Measurements from ENCODE around the gene LRIG2. TPM values are rescaled to one million over a fixed set of nuclear protein-coding genes. Genes with fewer than 3 reads are reported as not detected.

The LRIG2 gene
- total and polyA plus RNA-seq, 2 donors (not counting 3 experiments of a cell fraction or from before 2014, with no cell fraction given) = 8.4 to 20.1 TPM

DNA sequence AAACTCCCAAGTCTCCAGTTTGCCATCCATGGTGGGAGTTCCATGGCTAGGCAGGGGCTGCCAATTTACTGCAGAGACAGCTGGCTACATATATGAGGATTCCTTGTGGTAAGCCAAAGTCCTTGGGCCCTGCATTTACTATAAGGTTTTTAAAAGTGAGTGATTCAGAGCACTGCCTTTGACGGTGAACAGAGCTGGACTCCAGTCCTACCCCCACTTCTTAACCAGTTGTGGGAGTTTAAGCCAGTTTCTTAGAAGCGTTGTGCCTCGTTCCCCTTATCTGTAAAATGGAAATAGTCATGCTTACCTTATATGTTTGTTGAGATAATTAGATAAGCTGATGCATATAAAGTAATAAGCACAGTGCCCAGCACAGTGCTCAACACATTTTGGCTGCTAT is 64.6 kb downstream of the LRIG2 start:
- FAIRE-seq (no peak), DNase-seq (ENCODE audit: low read depth, low spot score) (no peak)
- H3K4me1 ChIP-seq (ENCODE audit: control insufficient read depth, extremely low read depth, insufficient read depth, low read length) = peaks cover 25% of the 10 kb centered on the region
- no peak overlapping the region for H2AFZ ChIP-seq (ENCODE audit: low read depth, low read length)
- H3K4me2 ChIP-seq (ENCODE audit: insufficient read depth, low read length) = no peak overlapping the region
- no peak overlapping the region for H3K9ac ChIP-seq (replicated peaks; ENCODE audit: extremely low read depth, insufficient read depth, low read length)
- intact Hi-C loops (cut with micrococcal nuclease) (no loop called here), dilution Hi-C loops (cut with MboI; ENCODE audit: extremely low pct_ligation_motif_present, low sequenced_read_pairs) (no loop called here)
- H4K20me1 ChIP-seq (replicated peaks; ENCODE audit: control insufficient read depth, extremely low read depth, insufficient read depth, low read length) = no peaks in the 10 kb centered on the region
- ChIA-PET POLR2A (no interaction called here), CTCF (interaction anchor here (3.0 kb wide), 1 partner anchor 541 kb away, joined by 12 read pairs; no protein-coding TSS in a partner anchor)
- no peak overlapping the region for H3K4me3 ChIP-seq (replicated peaks in 1 of 3; ENCODE audit: insufficient read depth in 1 of 3, low read depth in 1 of 3, low read length in 3 of 3)
- TF ChIP-seq FOS (IDR thresholded peaks at IDR 0.05; ENCODE audit: borderline replicate concordance, insufficient read depth, low read length) (no peak), EZH2 (IDR thresholded peaks at IDR 0.05; ENCODE audit: borderline replicate concordance, low read depth, low read length, severe bottlenecking) (no peak), POLR2A (IDR thresholded peaks at IDR 0.05; ENCODE audit: low read depth, low read length) (no peak), JUN (IDR thresholded peaks at IDR 0.05; ENCODE audit: borderline replicate concordance, insufficient read depth, insufficient read length, low read depth) (no peak), MYC (IDR thresholded peaks at IDR 0.05; ENCODE audit: low read depth, low read length) (no peak), POLR2AphosphoS5 (IDR thresholded peaks at IDR 0.05; ENCODE audit: insufficient read depth, low read depth, low read length) (no peak), GATA2 (IDR thresholded peaks at IDR 0.05; ENCODE audit: insufficient read depth, insufficient read length, low read depth, low read length) (no peak)
- TF ChIP-seq, protein P1, sequence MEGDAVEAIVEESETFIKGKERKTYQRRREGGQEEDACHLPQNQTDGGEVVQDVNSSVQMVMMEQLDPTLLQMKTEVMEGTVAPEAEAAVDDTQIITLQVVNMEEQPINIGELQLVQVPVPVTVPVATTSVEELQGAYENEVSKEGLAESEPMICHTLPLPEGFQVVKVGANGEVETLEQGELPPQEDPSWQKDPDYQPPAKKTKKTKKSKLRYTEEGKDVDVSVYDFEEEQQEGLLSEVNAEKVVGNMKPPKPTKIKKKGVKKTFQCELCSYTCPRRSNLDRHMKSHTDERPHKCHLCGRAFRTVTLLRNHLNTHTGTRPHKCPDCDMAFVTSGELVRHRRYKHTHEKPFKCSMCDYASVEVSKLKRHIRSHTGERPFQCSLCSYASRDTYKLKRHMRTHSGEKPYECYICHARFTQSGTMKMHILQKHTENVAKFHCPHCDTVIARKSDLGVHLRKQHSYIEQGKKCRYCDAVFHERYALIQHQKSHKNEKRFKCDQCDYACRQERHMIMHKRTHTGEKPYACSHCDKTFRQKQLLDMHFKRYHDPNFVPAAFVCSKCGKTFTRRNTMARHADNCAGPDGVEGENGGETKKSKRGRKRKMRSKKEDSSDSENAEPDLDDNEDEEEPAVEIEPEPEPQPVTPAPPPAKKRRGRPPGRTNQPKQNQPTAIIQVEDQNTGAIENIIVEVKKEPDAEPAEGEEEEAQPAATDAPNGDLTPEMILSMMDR (IDR thresholded peaks at IDR 0.05; ENCODE audit: extremely low read depth in 1 of 2, insufficient read depth in 1 of 2, low read depth in 1 of 2, low read length in 2 of 2) = no peak
- TF ChIP-seq, protein P2, sequence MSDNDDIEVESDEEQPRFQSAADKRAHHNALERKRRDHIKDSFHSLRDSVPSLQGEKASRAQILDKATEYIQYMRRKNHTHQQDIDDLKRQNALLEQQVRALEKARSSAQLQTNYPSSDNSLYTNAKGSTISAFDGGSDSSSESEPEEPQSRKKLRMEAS (IDR thresholded peaks at IDR 0.05; ENCODE audit: insufficient read depth, insufficient read length) = no peak
- no peaks in the 10 kb centered on the region for H3K79me2 ChIP-seq (ENCODE audit: control insufficient read depth, insufficient read depth, low read length)
- no peaks in the 10 kb centered on the region for H3K27me3 ChIP-seq (ENCODE audit: control insufficient read depth in 2 of 2, insufficient read depth in 2 of 2, low read length in 2 of 2)
- no peak overlapping the region for H3K27ac ChIP-seq (ENCODE audit: insufficient read depth, low read depth, low read length)
- BruUV-seq (replicated peaks) = no TSS peak
- H3K9me1 ChIP-seq (replicated peaks; ENCODE audit: control insufficient read depth, extremely low read depth, insufficient read depth, low read length) = no peaks in the 10 kb centered on the region
- H3K9me3 ChIP-seq (replicated peaks; ENCODE audit: control insufficient read depth, insufficient read depth, low read length) = no peaks in the 10 kb centered on the region
- H3K36me3 ChIP-seq (ENCODE audit: control insufficient read depth in 2 of 2, extremely low read depth in 1 of 2, insufficient read depth in 2 of 2, low read length in 2 of 2) = no peaks in the 10 kb centered on the region
